ENCODE results near the gene CACNB4. TPM values are rescaled to one million over a fixed set of nuclear protein-coding genes. Genes with fewer than 3 reads are reported as not detected.

Gene CACNB4
- total RNA-seq, 2 donors from 2014 or later = 0.33 to 1.3 TPM

DNA sequence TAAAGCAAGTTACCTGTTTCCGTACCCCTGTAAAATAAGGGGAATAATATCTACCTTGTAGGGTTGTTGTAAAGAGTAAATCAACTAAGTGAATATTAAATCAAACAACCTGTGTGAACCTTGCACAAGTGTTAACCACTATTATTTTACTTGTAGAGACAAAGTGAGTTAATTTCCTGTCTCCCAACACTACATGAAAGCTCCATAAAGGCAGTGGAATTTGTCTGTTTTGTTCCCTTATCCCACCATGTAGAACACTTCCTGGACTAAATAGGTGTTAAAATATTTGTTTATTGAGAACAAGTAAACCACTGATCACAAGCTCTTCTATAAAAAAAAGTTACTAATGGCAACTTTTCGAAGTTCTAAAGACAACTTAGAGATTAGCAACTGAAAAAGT is 274.0 kb downstream of the CACNB4 start:
- Histone ChIP-seq H3K9me3 (no peaks in the 10 kb centered on the region), H3K27me3 (no peaks in the 10 kb centered on the region), H3K27ac (no peak overlapping the region), H3K36me3 (replicated peaks in 1 of 2; ENCODE audit: insufficient read depth in 1 of 2, low read depth in 2 of 2) (no peaks in the 10 kb centered on the region), H3K4me1 (peaks cover 24% of the 10 kb centered on the region), H3K4me3 (no peak overlapping the region)
- TF ChIP-seq POLR2A (IDR thresholded peaks at IDR 0.05) = no peak
- TF ChIP-seq, protein P1, sequence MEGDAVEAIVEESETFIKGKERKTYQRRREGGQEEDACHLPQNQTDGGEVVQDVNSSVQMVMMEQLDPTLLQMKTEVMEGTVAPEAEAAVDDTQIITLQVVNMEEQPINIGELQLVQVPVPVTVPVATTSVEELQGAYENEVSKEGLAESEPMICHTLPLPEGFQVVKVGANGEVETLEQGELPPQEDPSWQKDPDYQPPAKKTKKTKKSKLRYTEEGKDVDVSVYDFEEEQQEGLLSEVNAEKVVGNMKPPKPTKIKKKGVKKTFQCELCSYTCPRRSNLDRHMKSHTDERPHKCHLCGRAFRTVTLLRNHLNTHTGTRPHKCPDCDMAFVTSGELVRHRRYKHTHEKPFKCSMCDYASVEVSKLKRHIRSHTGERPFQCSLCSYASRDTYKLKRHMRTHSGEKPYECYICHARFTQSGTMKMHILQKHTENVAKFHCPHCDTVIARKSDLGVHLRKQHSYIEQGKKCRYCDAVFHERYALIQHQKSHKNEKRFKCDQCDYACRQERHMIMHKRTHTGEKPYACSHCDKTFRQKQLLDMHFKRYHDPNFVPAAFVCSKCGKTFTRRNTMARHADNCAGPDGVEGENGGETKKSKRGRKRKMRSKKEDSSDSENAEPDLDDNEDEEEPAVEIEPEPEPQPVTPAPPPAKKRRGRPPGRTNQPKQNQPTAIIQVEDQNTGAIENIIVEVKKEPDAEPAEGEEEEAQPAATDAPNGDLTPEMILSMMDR (IDR thresholded peaks at IDR 0.05) = no peak
- no peak for ATAC-seq
- no peak for DNase-seq
- intact Hi-C loops (cut with DNase I) = no loop called here
- WGBS, 2 donors = 56 to 59% methylated on average over 2 of the region's 2 CpGs

DNA sequence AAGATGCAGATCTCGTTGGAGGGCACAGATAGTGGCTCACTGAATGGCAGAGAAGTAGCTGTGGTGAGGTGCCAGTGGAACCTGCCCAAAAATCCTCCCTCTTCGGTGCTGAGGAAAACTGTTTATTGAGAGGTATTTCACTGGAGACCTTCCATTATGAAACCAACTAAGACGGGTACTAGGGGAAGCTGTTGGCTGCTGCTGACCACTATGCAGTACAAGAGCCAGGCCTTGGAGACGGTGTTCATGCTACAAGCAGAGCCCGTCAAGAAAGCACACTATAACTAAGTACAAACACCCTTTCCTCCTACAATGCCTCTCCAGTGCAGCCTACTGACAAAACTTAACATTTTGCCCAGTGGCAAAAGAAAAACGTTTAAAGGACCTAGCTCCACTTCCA is 275.2 kb downstream of the CACNB4 start:
- Histone ChIP-seq H3K27me3 (no peaks in the 10 kb centered on the region), H3K9me3 (no peaks in the 10 kb centered on the region), H3K27ac (no peak overlapping the region), H3K36me3 (replicated peaks in 1 of 2; ENCODE audit: insufficient read depth in 1 of 2, low read depth in 2 of 2) (no peaks in the 10 kb centered on the region), H3K4me1 (peaks cover 20% of the 10 kb centered on the region), H3K4me3 (no peak overlapping the region)
- DNase-seq (no peak), ATAC-seq (no peak)
- TF ChIP-seq, protein P1 (IDR thresholded peaks at IDR 0.05) = no peak
- no peak for TF ChIP-seq POLR2A (IDR thresholded peaks at IDR 0.05)
- intact Hi-C loops (cut with DNase I) = no loop called here
- 41 to 54% methylated on average over 6 of the region's 6 CpGs for WGBS, 2 donors

DNA sequence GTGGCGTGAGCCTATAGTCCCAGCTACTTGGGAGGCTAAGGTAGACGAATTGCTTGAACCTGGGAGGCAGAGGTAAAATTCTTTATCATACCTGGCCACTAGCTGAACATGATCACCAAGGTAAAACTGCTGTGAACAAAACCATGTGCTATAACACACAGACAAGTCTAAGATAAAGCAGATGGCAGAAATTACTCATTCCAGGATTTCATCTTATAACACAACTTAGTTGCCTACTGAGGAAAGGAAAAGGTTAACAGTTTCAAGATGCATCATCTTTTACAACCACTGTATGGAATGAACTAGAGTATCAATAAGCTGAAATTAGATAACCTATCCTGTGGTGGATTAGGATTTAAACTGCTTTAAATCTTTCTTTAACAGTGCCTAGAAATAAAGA is 278.9 kb downstream of the CACNB4 start:
- TF ChIP-seq POLR2A (IDR thresholded peaks at IDR 0.05) = no peak
- TF ChIP-seq, protein P1 (IDR thresholded peaks at IDR 0.05) = no peak
- no peak for ATAC-seq
- Histone ChIP-seq H3K27me3 (no peaks in the 10 kb centered on the region), H3K27ac (no peak overlapping the region), H3K4me3 (no peak overlapping the region), H3K4me1 (no peaks in the 10 kb centered on the region), H3K9me3 (no peaks in the 10 kb centered on the region), H3K36me3 (replicated peaks in 1 of 2; ENCODE audit: insufficient read depth in 1 of 2, low read depth in 2 of 2) (no peaks in the 10 kb centered on the region)
- intact Hi-C loops (cut with DNase I) = no loop called here
- 67 to 74% methylated on average over 2 of the region's 2 CpGs for WGBS, 2 donors
- no peak for DNase-seq

DNA sequence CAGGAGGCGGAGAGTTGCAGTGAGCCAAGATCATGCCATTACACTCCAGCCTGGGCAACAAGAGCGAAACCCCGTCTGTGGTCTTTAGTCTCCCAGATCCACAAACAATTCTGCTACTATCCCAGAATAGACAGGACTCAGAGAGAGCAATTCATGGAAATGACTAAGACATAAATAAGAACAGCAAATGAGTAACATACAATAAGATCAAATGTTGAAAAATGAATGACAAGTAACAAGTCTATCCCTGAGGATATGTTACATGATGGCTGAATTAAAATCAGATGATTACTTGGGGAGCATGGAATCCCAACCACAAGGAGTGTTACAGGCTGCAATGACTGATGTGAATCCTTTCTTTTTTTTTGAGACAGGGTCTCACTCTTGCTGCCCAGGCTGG is 280.9 kb downstream of the CACNB4 start:
- no peak for TF ChIP-seq POLR2A (IDR thresholded peaks at IDR 0.05)
- TF ChIP-seq, protein P1 (IDR thresholded peaks at IDR 0.05) = no peak
- Histone ChIP-seq H3K27ac (no peak overlapping the region), H3K4me1 (no peaks in the 10 kb centered on the region), H3K4me3 (no peak overlapping the region), H3K36me3 (replicated peaks in 1 of 2; ENCODE audit: insufficient read depth in 1 of 2, low read depth in 2 of 2) (peaks cover 0 to under 1% of the 10 kb centered on the region in 2 donors), H3K9me3 (no peaks in the 10 kb centered on the region), H3K27me3 (no peaks in the 10 kb centered on the region)
- 98 to 99% methylated on average over 3 of the region's 3 CpGs for WGBS, 2 donors
- DNase-seq = no peak
- ATAC-seq = no peak
- intact Hi-C loops (cut with DNase I) = no loop called here

DNA sequence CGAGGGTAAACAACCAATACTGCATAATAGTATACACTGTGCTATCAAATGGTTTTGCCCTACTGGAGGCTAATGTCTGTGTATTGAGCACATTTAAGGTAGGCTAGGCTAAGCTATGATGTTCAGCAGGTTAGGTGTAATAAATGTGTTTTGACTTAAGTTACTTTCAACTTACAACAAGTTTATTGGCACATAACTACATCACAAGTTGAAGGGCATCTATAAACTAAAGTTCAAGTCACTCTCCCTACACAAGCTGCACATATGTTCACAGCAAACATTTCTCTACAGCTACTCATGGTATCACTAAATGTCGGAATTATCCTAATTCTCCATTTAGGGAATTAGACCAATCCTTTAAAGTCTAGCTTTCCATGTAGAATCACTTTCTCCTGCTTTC is 282.0 kb downstream of the CACNB4 start:
- H3K9me3 ChIP-seq = no peaks in the 10 kb centered on the region
- ATAC-seq = no peak
- H3K27ac ChIP-seq = no peak overlapping the region
- no peak for DNase-seq
- 82 to 91% methylated on average over 2 of the region's 2 CpGs for WGBS, 2 donors
- intact Hi-C loops (cut with DNase I) = no loop called here
- H3K27me3 ChIP-seq = no peaks in the 10 kb centered on the region
- TF ChIP-seq, protein P1 (IDR thresholded peaks at IDR 0.05) = no peak
- TF ChIP-seq POLR2A (IDR thresholded peaks at IDR 0.05) = no peak
- H3K36me3 ChIP-seq (replicated peaks in 1 of 2; ENCODE audit: insufficient read depth in 1 of 2, low read depth in 2 of 2) = peaks cover 0 to 4% of the 10 kb centered on the region in 2 donors
- H3K4me3 ChIP-seq = no peak overlapping the region
- no peaks in the 10 kb centered on the region for H3K4me1 ChIP-seq
